Measurements from ENCODE around the gene MGAT4C. TPM values are rescaled to one million over a fixed set of nuclear protein-coding genes. Genes with fewer than 3 reads are reported as not detected.

Gene MGAT4C
- polyA plus RNA-seq, 1 donor (not counting 4 experiments of a cell fraction or from before 2014, with no cell fraction given), result not detected

- FAIRE-seq (no peak), DNase-seq (ENCODE audit: low read depth, low spot score) (no peak)
- Histone ChIP-seq H3K4me2 (ENCODE audit: control insufficient read depth, extremely low read depth, insufficient read depth, low read depth, low read length) (no peak overlapping the region), H3K9me1 (ENCODE audit: control insufficient read depth, extremely low read depth, insufficient read depth, low read length) (no peaks in the 10 kb centered on the region), H2AFZ (ENCODE audit: control insufficient read depth, low read length) (no peak overlapping the region), H3K79me2 (ENCODE audit: control insufficient read depth, insufficient read depth, low read length) (no peaks in the 10 kb centered on the region), H3K27me3 (ENCODE audit: control insufficient read depth, extremely low read depth, insufficient read depth, low read length) (no peaks in the 10 kb centered on the region), H3K9ac (ENCODE audit: control insufficient read depth, extremely low read depth, insufficient read depth, low read length) (no peak overlapping the region), H3K9me3 (ENCODE audit: control insufficient read depth, low read depth, low read length) (no peaks in the 10 kb centered on the region), H3K4me1 (ENCODE audit: control insufficient read depth, extremely low read depth, insufficient read depth, low read length) (no peaks in the 10 kb centered on the region), H3K36me3 (ENCODE audit: control insufficient read depth in 2 of 2, extremely low read depth in 1 of 2, insufficient read depth in 2 of 2, low read length in 2 of 2) (no peaks in the 10 kb centered on the region), H3K4me3 (ENCODE audit: control insufficient read depth in 2 of 3, extremely low read depth in 1 of 3, insufficient read depth in 2 of 3, low read depth in 1 of 3, low read length in 3 of 3) (no peak overlapping the region), H4K20me1 (ENCODE audit: control insufficient read depth, extremely low read depth, insufficient read depth, low read length) (no peaks in the 10 kb centered on the region), H3K27ac (ENCODE audit: control insufficient read depth, insufficient read depth, low read length) (no peak overlapping the region)
- no peak for TF ChIP-seq CTCF (optimal IDR thresholded peaks at IDR 0.05 in 1 of 3, IDR thresholded peaks at IDR 0.05 in 1 of 3, conservative IDR thresholded peaks at IDR 0.05 in 1 of 3; ENCODE audit: extremely low read depth in 1 of 3, insufficient read depth in 2 of 3, low read length in 3 of 3)
- no peak for TF ChIP-seq EZH2 (IDR thresholded peaks at IDR 0.05; ENCODE audit: low read length)
- dilution Hi-C loops (cut with MboI; ENCODE audit: extremely low pct_ligation_motif_present, low sequenced_read_pairs), result no loop called here
These were observed 159.0 kb downstream of the MGAT4C start for GRCh38 chr12:86097161-86097560.

GRCh38 chr12:86091681-86092080 is 164.5 kb downstream of the MGAT4C start:
- FAIRE-seq, result no peak
- TF ChIP-seq EZH2 (IDR thresholded peaks at IDR 0.05; ENCODE audit: low read length), result no peak
- no peak for TF ChIP-seq CTCF (optimal IDR thresholded peaks at IDR 0.05 in 1 of 3, IDR thresholded peaks at IDR 0.05 in 1 of 3, conservative IDR thresholded peaks at IDR 0.05 in 1 of 3; ENCODE audit: extremely low read depth in 1 of 3, insufficient read depth in 2 of 3, low read length in 3 of 3)
- no peak overlapping the region for H3K9ac ChIP-seq (ENCODE audit: control insufficient read depth, extremely low read depth, insufficient read depth, low read length)
- no peaks in the 10 kb centered on the region for H4K20me1 ChIP-seq (ENCODE audit: control insufficient read depth, extremely low read depth, insufficient read depth, low read length)
- no peak for DNase-seq (ENCODE audit: low read depth, low spot score)
- H2AFZ ChIP-seq (ENCODE audit: control insufficient read depth, low read length), result no peak overlapping the region
- H3K9me1 ChIP-seq (ENCODE audit: control insufficient read depth, extremely low read depth, insufficient read depth, low read length), result no peaks in the 10 kb centered on the region
- no peak overlapping the region for H3K4me3 ChIP-seq (ENCODE audit: control insufficient read depth in 2 of 3, extremely low read depth in 1 of 3, insufficient read depth in 2 of 3, low read depth in 1 of 3, low read length in 3 of 3)
- no peaks in the 10 kb centered on the region for H3K79me2 ChIP-seq (ENCODE audit: control insufficient read depth, insufficient read depth, low read length)
- H3K36me3 ChIP-seq (ENCODE audit: control insufficient read depth in 2 of 2, extremely low read depth in 1 of 2, insufficient read depth in 2 of 2, low read length in 2 of 2), result no peaks in the 10 kb centered on the region
- no peaks in the 10 kb centered on the region for H3K9me3 ChIP-seq (ENCODE audit: control insufficient read depth, low read depth, low read length)
- dilution Hi-C loops (cut with MboI; ENCODE audit: extremely low pct_ligation_motif_present, low sequenced_read_pairs), result no loop called here
- no peak overlapping the region for H3K4me2 ChIP-seq (ENCODE audit: control insufficient read depth, extremely low read depth, insufficient read depth, low read depth, low read length)
- H3K27me3 ChIP-seq (ENCODE audit: control insufficient read depth, extremely low read depth, insufficient read depth, low read length), result no peaks in the 10 kb centered on the region
- no peak overlapping the region for H3K27ac ChIP-seq (ENCODE audit: control insufficient read depth, insufficient read depth, low read length)
- no peaks in the 10 kb centered on the region for H3K4me1 ChIP-seq (ENCODE audit: control insufficient read depth, extremely low read depth, insufficient read depth, low read length)
